H1 (cell line): Measurements from ENCODE around the gene RNF31. TPM values are rescaled to one million over a fixed set of nuclear protein-coding genes. Genes with fewer than 3 reads are reported as not detected.

Experiments
- CTCF ChIA-PET: fragments of 300-600 bp; sonication (Branson Sonifier 250); formaldehyde crosslinking; loops from one replicate; lab custom pipeline; 2021; ENCODE audit not compliant: partially characterized antibody; lab: Charles Lee
- POLR2A ChIA-PET: fragments of 300-600 bp; sonication (Branson Sonifier 250); formaldehyde crosslinking; loops from one replicate; lab custom pipeline; 2021; ENCODE audit warnings: inconsistent platforms; ENCODE audit not compliant: partially characterized antibody; lab: Charles Lee
- DNase-seq, 2 experiments: peaks; one replicate each; pipeline versions ENCODE4 v3.0.0 to v3.0.0-alpha.2; 2010 to 2022; ENCODE audit warnings: low spot score in 2 of 2, low read depth in 1 of 2, mixed read lengths in 1 of 2
- FAIRE-seq: peaks from 2 replicates; lab custom pipeline; 2011; peaks lifted over from hg19 to GRCh38; lab: Jason Lieb, UNC
- H2AFZ ChIP-seq: 2 replicates; pipeline ENCODE4 v1.8.1; 2012; ENCODE audit warnings: low read length, inconsistent platforms
- H2AK5ac ChIP-seq: 2 replicates; pipeline ENCODE4 v1.6.1; 2013; ENCODE audit warnings: low read depth, low read length
- H2BK120ac ChIP-seq: replicated peaks from 2 replicates; pipeline ENCODE3; 2013; ENCODE audit warnings: low read depth, low read length, inconsistent platforms
- H2BK12ac ChIP-seq: 2 replicates; pipeline ENCODE4 v1.6.1; 2013; ENCODE audit warnings: low read depth, low read length
- H2BK15ac ChIP-seq: 2 replicates; pipeline ENCODE4 v1.6.1; 2013; ENCODE audit warnings: low read length
- H2BK20ac ChIP-seq: 2 replicates; pipeline ENCODE4 v1.6.1; 2013; ENCODE audit warnings: low read length
- H2BK5ac ChIP-seq: 2 replicates; pipeline ENCODE4 v1.6.1; 2013; ENCODE audit warnings: low read depth, low read length
- H3K14ac ChIP-seq: 2 replicates; pipeline ENCODE4 v1.6.1; 2013; ENCODE audit warnings: inconsistent platforms; ENCODE audit not compliant: insufficient read length
- H3K18ac ChIP-seq: 2 replicates; pipeline ENCODE4 v1.6.1; 2013; ENCODE audit warnings: low read length; ENCODE audit errors: extremely low read depth
- H3K23ac ChIP-seq: 2 replicates; pipeline ENCODE4 v1.6.1; 2013; ENCODE audit warnings: inconsistent platforms; ENCODE audit not compliant: insufficient read length
- H3K23me2 ChIP-seq: 2 replicates; pipeline ENCODE4 v1.6.1; 2013; ENCODE audit warnings: low read depth, low read length
- H3K27ac ChIP-seq: 2 replicates; pipeline ENCODE4 v1.6.1; 2011; ENCODE audit warnings: low read depth, low read length, inconsistent platforms
- H3K27me3 ChIP-seq, 4 experiments: replicated peaks in 1 of 4; 1 replicate in 1 of 4; 2 replicates in 3 of 4; pipeline versions ENCODE4 v1.6.1 to v1.8.1; 2011 to 2013; ENCODE audit warnings: low read length in 3 of 4, mild to moderate bottlenecking in 3 of 4, inconsistent platforms in 2 of 4, mixed read lengths in 2 of 4, moderate library complexity in 1 of 4; ENCODE audit not compliant: control insufficient read depth in 3 of 4, insufficient read depth in 3 of 4; ENCODE audit errors: extremely low read depth in 1 of 4
- H3K36me3 ChIP-seq, 4 experiments: 2 replicates each; pipeline versions ENCODE4 v1.6.1 to v1.8.1; 2011 to 2013; ENCODE audit warnings: mild to moderate bottlenecking in 4 of 4, low read length in 3 of 4, moderate library complexity in 2 of 4, control low read depth in 1 of 4, inconsistent platforms in 1 of 4; ENCODE audit not compliant: insufficient read depth in 4 of 4, control insufficient read depth in 2 of 4
- H3K4ac ChIP-seq: replicated peaks from 2 replicates; pipeline ENCODE3; 2013; ENCODE audit warnings: low read length, low read depth, mixed read lengths, inconsistent platforms; ENCODE audit not compliant: insufficient read length
- H3K4me1 ChIP-seq, 4 experiments: replicated peaks in 1 of 4; 1 replicate in 1 of 4; 2 replicates in 3 of 4; pipeline versions ENCODE4 v1.6.1 to v1.8.1; 2011 to 2013; ENCODE audit warnings: low read length in 3 of 4, inconsistent platforms in 2 of 4, mixed read lengths in 1 of 4; ENCODE audit not compliant: insufficient read depth in 4 of 4, control insufficient read depth in 3 of 4
- H3K4me2 ChIP-seq, 2 experiments: 2 replicates each; pipeline versions ENCODE4 v1.6.1 to v1.8.1; 2011 to 2013; ENCODE audit warnings: low read depth in 2 of 2, low read length in 2 of 2, control low read depth in 1 of 2, inconsistent platforms in 1 of 2, mild to moderate bottlenecking in 1 of 2; ENCODE audit not compliant: insufficient read depth in 1 of 2
- H3K4me3 ChIP-seq, 4 experiments: fragments of 200-600, 300-600 bp in 1 of 4; sonication (generic), shearing (Covaris generic), sonication (Bioruptor Twin) in 1 of 4; 2 replicates each; pipeline versions ENCODE4 v1.5.1 to v1.8.1; 2011 to 2016; ENCODE audit warnings: low read length in 4 of 4, low read depth in 3 of 4, control low read depth in 2 of 4, inconsistent platforms in 2 of 4, mild to moderate bottlenecking in 2 of 4, mixed read lengths in 1 of 4, moderate library complexity in 1 of 4; ENCODE audit not compliant: insufficient read depth in 2 of 4; ENCODE audit errors: extremely low read depth in 1 of 4
- H3K56ac ChIP-seq: replicated peaks from 2 replicates; pipeline ENCODE3; 2013; ENCODE audit warnings: low read depth, mild to moderate bottlenecking, mixed read lengths, low read length, inconsistent platforms; ENCODE audit not compliant: insufficient read length
- H3K79me1 ChIP-seq: 2 replicates; pipeline ENCODE4 v1.6.1; 2013; ENCODE audit warnings: low read depth, low read length, control low read depth
- H3K79me2 ChIP-seq, 2 experiments: 2 replicates each; pipeline versions ENCODE4 v1.6.1 to v1.8.1; 2012 to 2013; ENCODE audit warnings: low read length in 2 of 2, mild to moderate bottlenecking in 2 of 2, inconsistent platforms in 1 of 2; ENCODE audit not compliant: insufficient read depth in 2 of 2, control insufficient read depth in 1 of 2
- H3K9ac ChIP-seq, 4 experiments: replicated peaks in 1 of 4; 1 replicate in 1 of 4; 2 replicates in 3 of 4; pipeline versions ENCODE4 v1.6.1 to v1.8.1; 2011 to 2013; ENCODE audit warnings: low read depth in 3 of 4, low read length in 3 of 4, control low read depth in 2 of 4, mild to moderate bottlenecking in 2 of 4, moderate library complexity in 2 of 4, inconsistent platforms in 1 of 4; ENCODE audit errors: extremely low read depth in 1 of 4
- H3K9me3 ChIP-seq, 2 experiments: 2 replicates each; pipeline versions ENCODE4 v1.6.1 to v1.8.1; 2012 to 2013; ENCODE audit warnings: mild to moderate bottlenecking in 2 of 2, moderate library complexity in 2 of 2, control low read depth in 1 of 2, inconsistent platforms in 1 of 2, low read depth in 1 of 2, low read length in 1 of 2, mixed read lengths in 1 of 2; ENCODE audit not compliant: insufficient read depth in 2 of 2
- H4K20me1 ChIP-seq, 2 experiments: replicated peaks in 1 of 2; 2 replicates each; pipeline versions ENCODE3 to v1.8.1; 2011 to 2013; ENCODE audit warnings: inconsistent platforms in 2 of 2, low read length in 2 of 2, mild to moderate bottlenecking in 1 of 2; ENCODE audit not compliant: insufficient read depth in 2 of 2, control insufficient read depth in 1 of 2
- H4K5ac ChIP-seq: 2 replicates; pipeline ENCODE4 v1.6.1; 2013; ENCODE audit warnings: low read length, low read depth, mixed read lengths, inconsistent platforms; ENCODE audit not compliant: insufficient read length
- H4K8ac ChIP-seq: 2 replicates; pipeline ENCODE4 v1.8.0; 2013; ENCODE audit warnings: mild to moderate bottlenecking, moderate library complexity, low read length, inconsistent platforms; ENCODE audit not compliant: insufficient read depth; ENCODE audit errors: extremely low read depth
- H4K91ac ChIP-seq: replicated peaks from 2 replicates; pipeline ENCODE3; 2013; ENCODE audit warnings: low read length, mixed read lengths, inconsistent platforms; ENCODE audit not compliant: insufficient read length
- E2F6 ChIP-seq: IDR thresholded peaks from 2 replicates; pipeline ENCODE4 v1.6.1; 2012; ENCODE audit warnings: inconsistent platforms
- GABPA ChIP-seq: IDR thresholded peaks from 2 replicates; pipeline ENCODE4 v1.6.1; 2011; ENCODE audit warnings: mild to moderate bottlenecking, low read length, moderate library complexity, borderline replicate concordance; ENCODE audit not compliant: insufficient read depth
- KDM1A ChIP-seq: fragments of 200-600, 300-600 bp; sonication (generic); IDR thresholded peaks from 2 replicates; pipeline ENCODE4 v1.7.1; 2016; ENCODE audit warnings: mild to moderate bottlenecking, low read length, borderline replicate concordance
- KDM4A ChIP-seq: IDR thresholded peaks from one replicate; pipeline ENCODE4 v1.7.1; 2012; ENCODE audit warnings: low read depth, mild to moderate bottlenecking, moderate library complexity, low read length, inconsistent platforms; ENCODE audit not compliant: severe bottlenecking
- NRF1 ChIP-seq: IDR thresholded peaks from 2 replicates; pipeline ENCODE4 v1.6.1; 2011; ENCODE audit warnings: mild to moderate bottlenecking, low read depth, low read length, improper control_type of control experiment
- RAD21 ChIP-seq, 2 experiments: IDR thresholded peaks in 1 of 2; conservative IDR thresholded peaks in 1 of 2; 2 replicates each; pipeline ENCODE4 v1.6.1; 2011; ENCODE audit warnings: low read depth in 2 of 2, low read length in 2 of 2, improper control_type of control experiment in 1 of 2, inconsistent platforms in 1 of 2, mild to moderate bottlenecking in 1 of 2, moderate library complexity in 1 of 2
- SIN3A ChIP-seq, 2 experiments: IDR thresholded peaks in 1 of 2; conservative IDR thresholded peaks in 1 of 2; 2 replicates each; pipeline ENCODE4 v1.6.1; 2011 to 2012; ENCODE audit warnings: low read length in 2 of 2, improper control_type of control experiment in 1 of 2, low read depth in 1 of 2, mild to moderate bottlenecking in 1 of 2
- SRF ChIP-seq: IDR thresholded peaks from 2 replicates; pipeline ENCODE4 v1.6.1; 2011; ENCODE audit warnings: mild to moderate bottlenecking, low read depth, low read length, moderate library complexity
- TEAD4 ChIP-seq: IDR thresholded peaks from 2 replicates; pipeline ENCODE4 v1.6.1; 2012; ENCODE audit warnings: low read depth, low read length, inconsistent platforms, mixed read lengths
- WGBS, 2 experiments: shearing (Covaris generic) in 1 of 2; methylation state at CpG; one replicate each; pipeline versions ENCODE4 v1.1.6 to v1.1.7; 2013 to 2015; ENCODE audit warnings: low lambda C conversion rate in 2 of 2, mixed read lengths in 2 of 2, inconsistent platforms in 1 of 2, low coverage in 1 of 2, missing lambda C conversion rate in 1 of 2; ENCODE audit not compliant: insufficient replicate concordance in 2 of 2, insufficient coverage in 1 of 2, insufficient read length in 1 of 2; ENCODE audit errors: extremely low coverage in 1 of 2, missing lambda C conversion rate in 1 of 2; 5-methylcytosine and 5-hydroxymethylcytosine counted together
- polyA plus RNA-seq, 7 experiments: library from polyadenylated mRNA; depleted of rRNA in 3 of 7; stranded (reverse) in 5 of 7; unstranded in 2 of 7; fragments of >200 nt in 5 of 7; fragments of 200-250 nt in 2 of 7; gene quantifications; 1 replicate in 5 of 7; 2 replicates in 1 of 7; 4 replicates in 1 of 7; pipeline versions ENCODE4 v1.2.1 to v1.2.3, GENCODE V29; 2011 to 2013; ENCODE audit warnings: missing spikeins in 2 of 7, mixed read lengths in 2 of 7
- total RNA-seq: library from RNA; stranded (reverse); fragmentation: NEBNext Ultra II Directional; extraction: Animal tissue kit (Norgen Biotek cat#: 25700); gene quantifications from 2 replicates; pipeline ENCODE4 v1.2.1, GENCODE V29; 2021

RNF31 gene
- total and polyA plus RNA-seq, 2 of the 8 experiments (the other 6 are each of a cell fraction or from before 2014, with no cell fraction given): 17.5 to 72.0 TPM

GRCh38 chr14:24188251-24189058 lies 41.2 kb downstream of the RNF31 start, which contains the start of gene IPO4:
Gene IPO4, minus strand, starts transcription at chr14:24188816. Its CDS starts 29 bp downstream, at chr14:24188787.
- H4K91ac ChIP-seq: peak within 1 kb of the TSS; percentile 82
- peak within 1 kb of the TSS; percentile 53; the same call in 1 of the 2 replicates for H2BK5ac ChIP-seq
- H3K14ac ChIP-seq: no peak within 1 kb of the TSS
- peak within 1 kb of the TSS; percentile 58; the same call in 1 of the 2 replicates for H3K27ac ChIP-seq
- no peak within 1 kb of the TSS for H2BK20ac ChIP-seq
- peak within 1 kb of the TSS; percentile 36 to 71 (median 55) for H3K9ac ChIP-seq
- CTCF ChIA-PET: interaction anchor here (0.8 to 4.1 kb wide), 7 partner anchors 24 to 119 kb away, joined by 3 to 16 read pairs (median 4); partner anchors contain the start of genes CHMP4A, CIDEB, DCAF11 and DHRS1
- no peak within 1 kb of the TSS for H2AFZ ChIP-seq
- no peaks in the 10 kb centered on the region for H3K9me3 ChIP-seq
- no peak within 1 kb of the TSS for H2BK12ac ChIP-seq
- H4K20me1 ChIP-seq: peaks cover 0 to 16% of the 10 kb centered on the region in 2 experiments
- peaks cover 17 to 41% (median 36%) of the 10 kb centered on the region in 4 experiments; a peak in 7 of 8 replicates for H3K36me3 ChIP-seq
- H3K18ac ChIP-seq: 0 out of 2 replicates have a peak within 1 kb of the TSS, but pooled peaks have one; percentile 40
- H3K4me1 ChIP-seq: peaks cover 0 to 7% (median 4%) of the 10 kb centered on the region in 4 experiments; a peak in 6 of 7 replicates
- DNase-seq (peak; percentile 93 to 95), FAIRE-seq (no peak)
- peak within 1 kb of the TSS; percentile 70 to 85 for H3K4me2 ChIP-seq
- peak within 1 kb of the TSS; percentile 72 for H4K5ac ChIP-seq
- no peak within 1 kb of the TSS for H3K23ac ChIP-seq
- peaks cover 12% of the 10 kb centered on the region for H3K79me1 ChIP-seq
- H3K4ac ChIP-seq: no peak within 1 kb of the TSS
- H3K27me3 ChIP-seq: no peaks in the 10 kb centered on the region
- POLR2A ChIA-PET: interaction anchor here (0.5 to 7.9 kb wide), 21 partner anchors 9 to 94 kb away, joined by 3 to 158 read pairs (median 4); partner anchors contain the start of genes CHMP4A, IRF9, MDP1 and PCK2
- peak within 1 kb of the TSS; percentile 62 for H3K56ac ChIP-seq
- H2BK15ac ChIP-seq: 0 out of 2 replicates have a peak within 1 kb of the TSS, but pooled peaks have one; percentile 89
- no peak within 1 kb of the TSS for H2AK5ac ChIP-seq
- WGBS, 2 experiments: 4% methylated on average over 55 of the region's 65 CpGs; no CpG with 5 or more reads in 1 of the 2 experiments
- peaks cover 0 to 13% of the 10 kb centered on the region in 2 experiments; a peak in 2 of 4 replicates for H3K79me2 ChIP-seq
- peak within 1 kb of the TSS; percentile 75 to 91 (median 87) for H3K4me3 ChIP-seq
- peaks cover 5% of the 10 kb centered on the region for H3K23me2 ChIP-seq
- H4K8ac ChIP-seq: peak within 1 kb of the TSS; percentile 91
- no peak within 1 kb of the TSS for H2BK120ac ChIP-seq
- TF ChIP-seq E2F6 (peak; percentile 42; the same call in 1 of the 2 replicates), GABPA (peak; percentile 100), TEAD4 (no peak), RAD21 (IDR thresholded peaks at IDR 0.05 in 1 of 2, conservative IDR thresholded peaks at IDR 0.05 in 1 of 2; ENCODE audit: low read depth in 2 of 2, low read length in 2 of 2) (peak; percentile 24 to 37; a peak in 2 of 4 replicates), SIN3A (conservative IDR thresholded peaks at IDR 0.05 in 1 of 2, IDR thresholded peaks at IDR 0.05 in 1 of 2; ENCODE audit: low read depth in 1 of 2, low read length in 2 of 2) (peak; percentile 99 to 100), SRF (peak; percentile 66), KDM1A (no peak), NRF1 (no peak), KDM4A (peak; percentile 26)
